ENCODE data around the gene ASB13.
"Not testable (repeated sequence)": the region's sequence is repeated elsewhere in the genome, so short reads cannot be mapped to it uniquely, and the experiment has no call there.

ASB13 gene

GRCh38 chr10:5604236-5604925 lies 62.0 kb downstream of the ASB13 start:
- no peak for FAIRE-seq

DNA sequence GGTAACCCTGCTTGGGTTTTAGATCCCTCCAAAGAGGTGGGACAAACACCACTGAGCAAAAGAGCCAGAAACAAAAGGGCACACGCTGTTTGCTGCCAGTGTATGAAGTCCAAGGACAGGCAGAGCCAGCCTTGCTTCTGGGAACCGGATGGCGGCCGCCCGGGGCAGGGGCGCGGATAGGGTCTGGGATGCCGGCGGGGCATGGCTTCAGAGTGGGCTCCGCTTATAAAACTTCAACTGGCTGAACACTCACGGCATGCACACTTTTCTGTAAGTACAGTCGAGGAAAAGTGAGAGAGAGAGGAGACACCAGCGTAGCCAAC lies 62.6 kb downstream of the ASB13 start:
- FAIRE-seq, result no peak

- no peak for FAIRE-seq
Observed at GRCh38 chr10:5603091-5603847, 63.1 kb downstream of the ASB13 start.

DNA sequence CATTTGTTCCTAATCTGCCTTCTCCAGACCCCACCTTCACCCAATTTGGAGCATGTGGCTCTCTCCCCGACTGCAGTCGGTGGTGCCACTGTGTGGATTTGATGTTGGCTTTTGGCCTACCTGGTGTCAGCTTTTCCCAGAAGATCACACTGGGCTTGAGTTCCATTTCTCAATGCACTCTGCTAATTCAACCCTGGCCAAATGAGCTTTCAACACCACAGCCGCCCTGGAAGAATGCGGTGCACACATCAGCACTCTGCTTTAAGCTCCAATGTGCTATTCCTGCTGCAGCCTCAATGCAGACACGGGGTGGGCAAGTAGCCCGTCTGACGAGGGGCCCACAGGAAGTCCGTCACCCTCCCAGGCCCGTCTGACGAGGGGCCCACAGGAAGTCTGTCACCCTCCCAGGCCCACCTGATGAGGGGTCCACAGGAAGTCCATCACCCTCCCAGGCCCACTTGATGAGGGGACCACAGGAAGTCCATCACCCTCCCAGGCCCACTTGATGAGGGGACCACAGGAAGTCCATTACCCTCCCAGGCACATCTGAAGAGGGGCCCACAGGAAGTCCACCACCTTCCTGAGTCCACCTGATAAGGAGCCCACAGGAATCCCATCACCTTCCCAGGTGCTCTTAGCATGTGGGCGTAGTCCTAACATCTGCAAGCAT lies 64.4 kb downstream of the ASB13 start:
- no peak for FAIRE-seq

GRCh38 chr10:5600908-5601307 lies 65.5 kb downstream of the ASB13 start:
- FAIRE-seq, result no peak

DNA sequence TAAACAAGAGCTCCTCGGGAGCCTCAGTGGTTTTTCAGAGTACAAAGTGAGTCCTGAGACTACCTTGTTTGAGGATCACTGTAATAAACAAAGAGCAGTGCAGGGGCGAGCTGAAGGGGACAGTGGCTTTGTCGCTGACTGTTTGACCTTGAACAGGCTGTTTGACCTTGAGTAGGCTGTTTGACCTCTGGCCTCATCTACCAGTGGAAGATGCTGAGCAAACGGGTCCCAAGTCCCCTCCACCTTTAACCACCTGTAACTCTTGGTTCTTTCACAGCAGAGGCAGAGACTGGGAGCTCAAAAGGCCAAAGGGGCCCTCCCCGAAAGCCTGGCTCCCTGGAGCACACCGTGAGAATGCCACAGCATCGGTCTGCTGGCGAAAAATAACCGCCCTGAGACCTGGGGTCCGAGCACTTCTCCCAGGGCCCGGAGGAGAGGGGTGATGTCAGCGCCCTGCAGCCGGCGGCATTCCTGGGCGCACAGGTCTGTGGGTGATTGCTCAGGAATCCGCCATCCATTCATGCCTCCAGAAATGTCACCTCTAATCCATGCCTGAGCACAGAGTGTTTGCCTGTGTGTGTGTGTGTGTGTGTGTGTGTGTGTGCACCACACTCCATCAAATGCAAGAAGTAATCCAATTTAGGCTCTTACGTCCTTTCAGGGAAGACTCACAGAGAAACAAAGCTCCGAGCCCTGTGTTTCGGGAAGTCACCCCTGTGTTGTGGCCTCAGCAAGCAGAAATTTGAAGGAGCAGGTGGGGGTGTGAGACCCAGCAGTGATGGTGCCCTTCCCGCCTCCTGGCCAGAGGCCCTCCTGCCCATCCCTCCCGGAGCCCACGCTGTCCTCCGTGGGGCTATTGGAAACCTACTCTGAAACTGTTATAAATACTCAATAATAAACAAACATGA lies 66.5 kb downstream of the ASB13 start:
- FAIRE-seq, result no peak

- no peak for FAIRE-seq
Observed at GRCh38 chr10:5598085-5598690, 68.2 kb downstream of the ASB13 start.

- FAIRE-seq, result no peak
Observed at GRCh38 chr10:5596611-5597341, 69.6 kb downstream of the ASB13 start.

- FAIRE-seq, result no peak
Observed at GRCh38 chr10:5595994-5596471, 70.4 kb downstream of the ASB13 start.

DNA sequence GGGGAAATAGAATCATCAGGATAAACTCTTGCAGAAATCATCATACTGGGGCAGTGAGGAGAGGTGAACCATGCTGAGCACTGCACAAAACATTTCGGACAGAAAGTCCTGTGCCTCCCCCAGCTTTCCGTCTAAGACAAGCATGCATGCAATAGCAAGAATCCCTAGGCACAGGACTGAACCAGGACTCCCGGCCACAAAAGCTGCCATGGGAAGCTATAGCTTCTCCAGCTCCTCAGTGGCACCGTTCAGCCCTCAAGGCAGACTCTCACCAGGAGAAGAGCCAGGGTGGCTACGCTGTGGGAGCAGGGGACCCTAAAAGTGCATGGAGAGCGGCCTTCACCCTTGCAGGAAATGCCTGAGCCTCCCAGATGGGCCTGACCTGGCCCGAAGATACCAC lies 70.8 kb downstream of the ASB13 start:
- no peak for FAIRE-seq

DNA sequence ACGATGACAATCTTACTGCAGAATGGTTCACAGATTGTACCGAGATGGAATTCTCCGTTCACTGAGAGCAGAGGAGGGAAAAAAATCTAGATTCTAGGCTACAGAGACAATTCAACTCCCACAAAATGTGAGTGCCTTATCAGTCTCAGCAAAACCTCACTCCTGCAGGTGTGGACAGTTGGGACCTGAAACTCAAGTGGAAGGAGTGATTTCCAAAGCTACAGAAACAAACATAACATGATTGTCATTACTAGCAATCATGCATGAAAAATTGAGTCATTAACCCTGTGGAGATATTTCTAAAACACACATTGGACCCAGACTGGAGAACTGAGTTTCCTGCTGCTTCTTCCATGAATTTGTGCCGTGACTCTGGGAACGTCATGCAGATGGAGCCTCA lies 71.3 kb downstream of the ASB13 start:
- no peak for FAIRE-seq

- no peak for FAIRE-seq
Observed at GRCh38 chr10:5594271-5595049, 71.9 kb downstream of the ASB13 start.

GRCh38 chr10:5593347-5593746 lies 73.0 kb downstream of the ASB13 start:
- not testable (repeated sequence) for FAIRE-seq

DNA sequence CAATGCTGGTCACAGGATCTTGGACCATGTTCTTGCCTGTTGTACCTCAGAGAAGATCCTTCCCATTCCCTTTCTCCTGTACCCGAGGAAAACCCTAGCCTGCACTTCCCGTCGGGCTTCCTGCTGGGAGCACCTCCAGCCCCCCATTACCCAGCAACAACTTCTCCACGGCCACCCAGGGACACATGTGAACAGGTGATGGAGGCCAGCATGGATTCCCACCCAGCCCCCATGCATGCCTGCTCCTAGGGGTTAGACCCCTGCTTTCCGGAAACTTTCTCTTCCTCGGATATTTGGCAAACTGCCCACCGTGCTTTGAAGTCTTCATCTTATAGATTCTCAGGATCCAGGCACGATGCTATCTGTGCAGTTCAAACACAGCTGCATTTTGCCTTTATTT lies 74.3 kb downstream of the ASB13 start:
- no peak for FAIRE-seq

- no peak for FAIRE-seq
Observed at GRCh38 chr10:5591336-5591824, 75.0 kb downstream of the ASB13 start.

DNA sequence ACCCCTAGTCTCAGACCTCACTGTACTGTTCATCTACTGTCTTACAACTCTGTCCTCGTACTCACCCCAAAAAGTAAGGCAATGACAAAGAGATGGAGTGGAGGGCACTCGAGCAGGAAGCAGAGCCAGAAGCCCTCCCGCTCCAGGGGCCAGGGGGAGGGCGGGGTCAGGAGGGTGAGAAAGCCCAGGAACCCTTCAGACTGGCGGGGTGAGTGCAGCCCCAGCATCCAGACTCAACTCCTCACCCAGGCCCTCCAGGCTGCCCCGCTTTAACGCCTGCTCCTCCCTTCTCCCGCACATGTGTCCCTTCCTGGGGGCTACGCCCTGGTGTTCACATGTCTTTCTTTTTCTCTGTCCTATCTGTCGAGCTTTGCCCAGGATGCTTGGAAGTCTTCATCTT lies 75.6 kb downstream of the ASB13 start:
- FAIRE-seq, result no peak

DNA sequence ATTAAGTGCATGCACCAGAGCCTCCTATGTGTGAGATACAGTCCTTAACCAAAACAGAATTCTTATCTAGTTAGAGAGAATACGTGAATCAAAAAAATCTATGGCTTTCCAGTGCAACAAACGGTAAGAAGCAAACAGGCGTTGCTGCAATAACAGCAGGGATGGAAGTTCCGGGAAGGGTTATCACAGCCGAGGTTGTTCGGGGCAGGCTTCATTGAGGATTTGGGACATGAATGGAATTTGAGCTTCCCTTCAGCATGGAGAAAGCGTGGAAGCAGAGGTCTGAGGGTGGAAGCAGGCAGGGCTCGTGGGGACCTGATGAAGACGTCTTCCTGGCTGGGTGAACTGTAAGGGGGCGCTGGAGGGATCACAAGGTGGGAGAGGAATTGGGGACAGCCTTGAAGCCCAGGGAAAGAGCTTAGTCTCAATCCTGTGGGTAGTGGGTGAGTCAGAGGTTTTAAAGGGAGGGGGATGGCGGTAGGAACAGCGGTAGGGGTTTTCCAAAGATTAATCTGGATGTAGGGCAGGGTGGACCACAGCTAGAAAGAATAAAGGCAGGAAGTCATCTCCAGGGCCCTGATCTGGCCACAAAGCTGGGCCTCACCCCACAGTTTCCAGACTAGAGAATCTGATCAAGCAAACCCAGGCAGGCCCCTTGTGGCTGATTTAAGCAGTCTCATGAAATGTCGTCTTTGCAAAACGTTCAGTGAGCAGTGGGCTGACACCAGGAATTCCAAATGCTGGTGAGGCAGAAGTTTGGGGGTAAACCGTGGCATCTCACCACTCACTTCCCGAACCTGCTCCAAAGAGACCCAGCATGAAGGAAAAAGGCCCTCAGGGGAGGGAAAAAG lies 76.5 kb downstream of the ASB13 start:
- no peak for FAIRE-seq

- FAIRE-seq, result no peak
Observed at GRCh38 chr10:5589011-5589660, 77.3 kb downstream of the ASB13 start.
